GM18861 (cell line): Measurements from ENCODE around the gene ABCA5.

Source experiments
- ATAC-seq: cut with Tn5 transposase; IDR thresholded peaks from one replicate; pipeline ENCODE4 v1.9.1; 2021; ENCODE audit not compliant: unreplicated experiment

Gene ABCA5, protein sequence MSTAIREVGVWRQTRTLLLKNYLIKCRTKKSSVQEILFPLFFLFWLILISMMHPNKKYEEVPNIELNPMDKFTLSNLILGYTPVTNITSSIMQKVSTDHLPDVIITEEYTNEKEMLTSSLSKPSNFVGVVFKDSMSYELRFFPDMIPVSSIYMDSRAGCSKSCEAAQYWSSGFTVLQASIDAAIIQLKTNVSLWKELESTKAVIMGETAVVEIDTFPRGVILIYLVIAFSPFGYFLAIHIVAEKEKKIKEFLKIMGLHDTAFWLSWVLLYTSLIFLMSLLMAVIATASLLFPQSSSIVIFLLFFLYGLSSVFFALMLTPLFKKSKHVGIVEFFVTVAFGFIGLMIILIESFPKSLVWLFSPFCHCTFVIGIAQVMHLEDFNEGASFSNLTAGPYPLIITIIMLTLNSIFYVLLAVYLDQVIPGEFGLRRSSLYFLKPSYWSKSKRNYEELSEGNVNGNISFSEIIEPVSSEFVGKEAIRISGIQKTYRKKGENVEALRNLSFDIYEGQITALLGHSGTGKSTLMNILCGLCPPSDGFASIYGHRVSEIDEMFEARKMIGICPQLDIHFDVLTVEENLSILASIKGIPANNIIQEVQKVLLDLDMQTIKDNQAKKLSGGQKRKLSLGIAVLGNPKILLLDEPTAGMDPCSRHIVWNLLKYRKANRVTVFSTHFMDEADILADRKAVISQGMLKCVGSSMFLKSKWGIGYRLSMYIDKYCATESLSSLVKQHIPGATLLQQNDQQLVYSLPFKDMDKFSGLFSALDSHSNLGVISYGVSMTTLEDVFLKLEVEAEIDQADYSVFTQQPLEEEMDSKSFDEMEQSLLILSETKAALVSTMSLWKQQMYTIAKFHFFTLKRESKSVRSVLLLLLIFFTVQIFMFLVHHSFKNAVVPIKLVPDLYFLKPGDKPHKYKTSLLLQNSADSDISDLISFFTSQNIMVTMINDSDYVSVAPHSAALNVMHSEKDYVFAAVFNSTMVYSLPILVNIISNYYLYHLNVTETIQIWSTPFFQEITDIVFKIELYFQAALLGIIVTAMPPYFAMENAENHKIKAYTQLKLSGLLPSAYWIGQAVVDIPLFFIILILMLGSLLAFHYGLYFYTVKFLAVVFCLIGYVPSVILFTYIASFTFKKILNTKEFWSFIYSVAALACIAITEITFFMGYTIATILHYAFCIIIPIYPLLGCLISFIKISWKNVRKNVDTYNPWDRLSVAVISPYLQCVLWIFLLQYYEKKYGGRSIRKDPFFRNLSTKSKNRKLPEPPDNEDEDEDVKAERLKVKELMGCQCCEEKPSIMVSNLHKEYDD (N-terminal part only)

DNA sequence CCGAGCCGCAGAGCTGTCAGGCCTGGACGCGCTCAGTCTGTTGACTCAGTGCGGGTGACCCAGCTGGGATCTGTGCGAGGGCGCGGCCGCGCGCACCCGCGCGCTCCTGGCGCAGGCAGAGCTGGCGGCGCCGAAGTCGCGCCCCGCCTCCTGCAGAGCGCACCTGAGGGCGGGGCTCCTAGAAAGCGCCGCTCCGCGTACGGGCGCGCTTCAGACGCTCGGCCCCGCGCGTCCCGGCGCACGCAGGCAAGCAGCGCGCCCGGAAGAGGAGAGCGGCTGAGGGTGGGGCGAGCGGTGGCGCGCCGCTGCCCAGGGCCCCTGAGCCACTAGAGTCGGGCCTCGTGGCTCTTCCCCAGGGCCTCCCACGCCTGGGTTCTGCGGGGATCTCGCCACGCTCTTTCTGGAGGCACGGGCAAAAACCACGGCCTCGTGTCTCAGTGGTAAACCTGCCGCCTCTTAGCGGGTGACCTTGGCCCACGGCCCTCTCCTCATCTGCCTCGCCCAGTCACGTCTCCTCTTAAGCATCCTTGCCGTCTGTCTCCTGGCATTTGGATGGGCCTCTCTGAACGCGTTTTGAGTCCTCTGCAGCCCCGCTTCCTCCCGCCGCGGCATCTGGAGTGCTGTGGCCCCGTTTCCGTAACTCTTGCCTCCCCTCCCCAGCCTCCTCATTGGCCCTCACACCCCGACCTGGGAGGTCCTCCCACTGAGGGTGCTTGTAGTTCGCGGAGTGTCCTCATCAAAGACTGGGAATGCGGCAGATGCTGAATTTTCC, at the start of gene ABCA5:
Gene ABCA5, minus strand, starts transcription at position 74 of the 772 bp plus-strand sequence. CDS start 12,718 bp downstream, outside the sequence.
- ATAC-seq = peak; percentile 93

DNA sequence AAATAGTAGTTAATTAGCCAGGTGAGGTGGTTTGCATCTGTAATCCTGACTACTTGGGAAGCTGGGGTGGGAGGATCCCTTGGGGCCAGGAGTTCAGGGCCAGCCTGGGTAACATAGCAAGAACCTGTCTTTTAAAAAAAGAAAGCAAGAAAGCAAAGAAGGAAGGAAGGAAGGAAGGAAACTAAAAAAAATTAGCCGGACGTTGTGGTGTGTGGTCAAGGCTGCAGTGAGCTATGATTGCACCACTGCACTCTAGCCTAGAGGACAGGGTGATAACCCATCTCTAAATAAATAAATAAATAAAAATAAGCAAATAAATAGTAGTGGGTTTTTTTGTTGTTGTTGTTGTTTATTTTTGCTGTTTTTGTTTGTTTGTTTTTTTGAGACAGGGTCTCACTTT, 48.3 kb upstream of the ABCA5 start:
- ATAC-seq = no peak

DNA sequence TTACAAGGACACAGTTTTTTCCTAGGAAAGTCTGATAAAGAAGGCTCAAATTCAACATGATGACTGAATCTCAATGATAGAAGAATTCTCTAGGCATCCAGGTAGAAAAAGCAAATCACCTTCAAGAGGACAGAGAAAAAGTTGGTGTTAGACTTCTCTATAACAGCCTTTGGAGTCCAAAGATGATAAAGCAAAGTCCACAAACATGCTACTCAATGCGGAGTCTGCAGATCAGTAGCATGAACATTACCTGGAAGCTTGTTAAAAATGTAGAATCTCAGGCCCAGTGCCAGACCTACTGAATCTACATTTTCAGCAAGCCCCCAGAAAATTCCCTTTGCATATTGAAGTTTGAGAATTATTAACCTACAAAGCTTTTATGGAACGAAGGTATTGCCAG, 46.1 kb upstream of the ABCA5 start:
- ATAC-seq = no peak

DNA sequence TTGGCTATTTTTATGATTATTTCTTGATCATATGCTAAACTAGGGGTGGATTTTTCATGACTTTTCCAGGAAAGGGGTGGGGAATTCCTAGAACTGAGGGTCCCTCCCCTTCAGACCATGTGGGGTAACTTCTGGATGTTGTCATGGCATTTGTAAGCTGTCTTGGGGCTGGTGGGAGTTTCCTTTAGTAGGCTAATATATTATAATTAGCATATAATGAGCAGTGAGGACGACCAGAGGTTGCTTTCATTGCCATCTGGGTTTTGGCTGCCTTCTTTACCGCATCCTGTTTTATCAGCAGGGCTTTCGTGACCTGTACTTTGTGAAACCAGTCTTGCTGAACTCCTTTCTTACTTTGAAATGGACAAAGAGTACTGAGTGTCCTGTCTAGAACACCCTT, 40.4 kb upstream of the ABCA5 start:
- peak; percentile 76 for ATAC-seq

DNA sequence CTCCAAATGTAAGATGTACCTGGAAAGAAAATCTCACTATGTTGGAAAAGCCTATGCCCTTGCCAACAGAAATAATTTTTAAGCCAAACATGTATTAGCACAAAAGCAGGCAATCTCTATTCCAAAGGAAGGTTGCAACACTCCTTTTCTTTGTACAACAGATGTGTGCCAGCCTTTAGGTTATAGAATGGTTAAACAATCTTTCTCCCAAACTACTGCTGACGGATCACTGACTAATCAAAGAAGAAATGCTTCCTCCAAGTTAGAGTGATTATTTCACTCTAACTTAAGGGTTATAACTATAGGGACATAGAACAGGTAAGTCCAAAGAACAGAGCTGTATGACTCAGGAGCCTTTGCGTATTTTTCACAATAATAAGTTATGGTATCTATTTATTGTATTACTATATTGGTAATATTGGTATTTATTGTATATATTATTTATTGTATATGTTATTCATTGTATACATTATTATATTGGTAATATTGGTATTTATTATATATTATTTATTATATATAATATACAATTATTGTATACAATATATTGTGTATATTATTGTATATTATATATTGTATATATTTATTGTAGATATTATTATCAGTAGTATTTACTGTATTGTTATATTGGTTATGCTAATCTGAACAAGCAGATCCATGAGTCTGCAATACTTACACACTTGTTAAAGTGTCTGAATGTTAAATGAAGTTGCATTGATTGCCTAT, 36.7 kb upstream of the ABCA5 start:
- no peak for ATAC-seq

DNA sequence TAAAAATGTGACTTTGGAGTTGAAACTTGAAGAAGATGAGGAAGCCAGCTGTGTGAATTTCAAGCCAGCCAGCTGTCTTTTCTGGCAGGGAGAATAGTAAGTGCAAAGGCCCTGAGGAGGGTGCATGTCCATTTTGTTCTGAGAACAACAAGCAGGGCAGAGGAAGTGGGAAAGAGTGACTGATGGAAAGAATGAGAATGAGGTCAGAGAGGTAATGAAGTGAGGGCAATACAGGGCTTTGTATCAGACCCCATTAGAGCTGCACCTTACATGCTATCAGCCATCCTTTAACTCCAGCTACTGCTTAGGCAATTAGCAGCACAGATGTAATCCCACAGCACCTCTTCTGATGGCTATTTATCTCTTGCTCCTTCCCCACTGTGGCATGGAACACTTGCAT, 34.2 kb upstream of the ABCA5 start:
- ATAC-seq = no peak

DNA sequence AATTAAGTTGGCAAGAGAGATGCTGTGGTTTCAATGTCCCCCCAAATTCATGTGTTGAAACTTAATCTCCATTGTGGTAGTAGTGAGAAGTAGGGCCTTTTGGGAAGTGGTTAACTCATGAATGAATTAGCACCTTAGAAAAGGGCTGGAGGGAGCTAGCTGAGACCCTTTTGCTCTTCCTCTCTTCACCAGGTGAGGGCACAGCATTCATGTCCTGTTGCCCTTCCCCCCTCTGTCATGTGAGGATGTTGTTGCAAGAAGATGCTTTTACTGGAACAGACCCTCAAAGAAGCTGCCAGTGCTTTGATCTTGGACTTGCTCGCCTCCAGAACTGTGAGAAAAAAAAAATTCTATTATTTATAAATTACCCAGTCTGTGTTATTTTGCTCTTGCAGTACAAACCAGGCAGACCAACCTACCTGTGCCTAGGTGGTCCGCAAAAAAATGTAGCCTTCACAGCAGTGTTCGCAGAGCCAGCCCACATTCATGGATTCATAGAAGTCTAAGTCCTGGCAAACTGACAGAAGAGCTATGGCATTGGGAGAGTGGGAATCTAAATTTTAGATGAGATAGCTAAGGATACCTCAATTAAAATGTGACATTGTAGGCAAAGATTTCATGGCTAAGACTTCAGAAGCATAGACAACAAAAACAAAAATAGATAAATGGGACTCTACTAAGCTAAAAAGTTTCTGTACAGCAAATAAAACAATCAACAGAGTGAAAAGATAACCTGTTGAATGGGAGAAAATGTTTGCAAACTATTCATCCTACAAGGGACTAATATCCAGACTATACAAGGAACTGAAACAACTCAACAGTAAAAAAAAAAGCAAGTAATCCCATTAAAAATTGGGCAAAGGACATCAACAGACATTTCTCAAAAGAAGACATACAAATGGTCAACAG, 32.0 kb upstream of the ABCA5 start:
- ATAC-seq = no peak

DNA sequence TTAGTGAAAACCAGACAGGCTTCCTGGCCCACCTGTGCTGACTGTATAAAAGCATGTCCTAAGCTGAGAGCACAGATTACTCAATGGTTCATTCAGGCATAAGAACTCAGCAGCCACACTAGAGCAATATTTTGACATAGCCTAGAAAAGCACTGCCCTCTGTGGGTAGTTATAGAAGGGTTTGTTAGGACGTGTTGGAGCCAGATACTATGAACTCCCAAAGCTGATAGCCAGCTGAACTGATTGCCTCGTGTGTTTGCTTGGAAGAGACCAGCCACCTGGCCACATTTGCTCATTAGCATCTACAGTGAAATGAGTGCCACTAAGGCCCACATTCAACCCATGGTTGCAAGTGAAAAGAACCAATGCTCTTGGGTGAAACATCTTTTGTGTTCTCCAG, 30.8 kb upstream of the ABCA5 start:
- no peak for ATAC-seq

DNA sequence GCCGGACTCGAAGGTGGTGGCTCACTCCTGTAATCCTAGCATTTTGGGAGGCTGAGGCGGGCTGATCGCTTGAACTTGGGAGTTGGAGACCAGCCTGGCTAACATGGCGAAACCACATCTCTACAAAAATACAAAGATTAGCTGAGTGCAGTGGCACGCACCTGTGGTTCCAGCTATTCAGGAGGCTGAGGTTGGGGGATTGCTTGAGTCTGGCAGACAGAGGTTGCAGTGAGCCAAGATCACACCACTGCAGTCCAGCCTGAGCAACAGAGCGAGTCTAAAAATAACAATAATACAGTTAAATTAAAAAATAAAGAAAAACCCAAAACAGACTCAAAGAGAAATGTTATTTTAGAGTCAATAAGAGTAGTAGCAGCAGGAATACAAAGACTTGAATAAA, 29.7 kb upstream of the ABCA5 start:
- no peak for ATAC-seq

DNA sequence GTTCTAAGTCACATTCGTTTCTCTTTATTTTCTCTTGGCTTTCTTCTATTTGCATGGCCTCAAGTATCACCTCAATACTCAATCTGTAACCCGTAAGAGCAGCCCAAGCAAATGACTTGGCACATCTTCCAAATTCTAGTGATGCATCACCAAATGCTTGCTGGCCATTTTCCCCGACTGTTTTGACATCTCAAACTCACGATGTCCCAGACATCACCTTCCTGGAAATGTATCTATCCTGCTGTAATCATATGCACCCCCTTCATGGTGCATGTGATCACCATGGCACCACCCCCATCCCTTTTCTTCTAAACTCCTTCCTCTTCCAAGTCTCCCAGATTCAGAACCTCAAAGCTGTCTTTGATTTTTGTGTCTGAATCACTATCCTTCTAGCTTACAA, 24.0 kb upstream of the ABCA5 start:
- ATAC-seq = no peak

DNA sequence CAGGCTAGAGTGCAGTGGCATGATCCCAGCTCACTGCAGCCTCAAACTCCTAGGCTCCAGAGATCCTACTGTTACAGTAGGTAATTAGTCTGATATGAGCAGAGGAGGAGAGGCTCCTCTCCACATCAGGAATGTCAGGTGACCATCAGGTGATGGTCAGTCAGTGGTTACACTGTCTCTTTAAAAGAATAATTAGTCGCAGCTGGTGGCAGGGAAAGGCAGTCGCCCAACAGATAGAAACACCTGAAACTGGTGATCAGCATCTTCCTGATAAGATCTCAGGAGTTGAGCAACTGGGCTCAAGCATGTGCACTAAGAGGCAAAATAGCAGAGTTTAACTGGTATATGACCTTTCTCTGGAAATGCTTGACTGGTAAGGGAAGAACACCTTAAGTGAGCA, 21.5 kb upstream of the ABCA5 start:
- ATAC-seq = no peak

DNA sequence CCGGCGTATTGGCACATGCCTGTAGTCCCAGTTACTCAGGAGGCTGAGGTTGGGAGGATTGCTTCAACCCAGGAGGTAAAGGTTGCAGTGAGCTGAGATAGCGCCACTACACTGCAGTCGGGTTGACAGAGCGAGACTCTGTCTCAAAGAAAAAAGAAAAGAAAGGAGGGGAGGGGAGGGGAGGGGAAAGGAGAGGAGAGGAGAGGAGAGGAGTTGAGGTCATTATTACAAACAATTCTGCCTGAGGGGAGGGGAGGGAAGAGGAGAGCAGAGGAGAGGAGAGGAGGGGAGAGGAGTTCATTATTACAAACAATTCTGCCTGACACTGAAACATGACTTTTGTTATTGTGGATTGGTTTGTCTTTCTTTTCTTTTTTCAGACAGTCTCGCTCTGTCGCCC, 19.8 kb upstream of the ABCA5 start:
- ATAC-seq = no peak

DNA sequence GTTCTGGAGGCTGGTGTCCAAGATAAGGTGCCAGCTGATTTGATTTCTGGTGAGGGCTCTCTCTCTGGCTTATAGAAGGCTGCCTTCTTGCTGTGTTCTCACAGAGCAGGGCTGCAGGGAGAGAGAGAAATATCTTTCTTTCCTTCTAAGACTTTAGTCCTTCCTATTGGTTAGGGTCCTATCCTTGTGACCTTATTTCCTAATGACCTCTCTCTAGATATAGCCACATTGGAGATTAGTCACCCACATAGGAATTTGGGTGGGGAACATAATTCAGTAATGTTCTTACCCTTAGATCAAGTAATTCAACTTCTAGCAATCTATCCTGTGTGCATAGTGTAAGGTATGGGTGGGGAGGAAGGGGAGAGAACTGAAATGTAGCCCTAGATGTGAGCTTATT, 18.0 kb upstream of the ABCA5 start:
- ATAC-seq = no peak

DNA sequence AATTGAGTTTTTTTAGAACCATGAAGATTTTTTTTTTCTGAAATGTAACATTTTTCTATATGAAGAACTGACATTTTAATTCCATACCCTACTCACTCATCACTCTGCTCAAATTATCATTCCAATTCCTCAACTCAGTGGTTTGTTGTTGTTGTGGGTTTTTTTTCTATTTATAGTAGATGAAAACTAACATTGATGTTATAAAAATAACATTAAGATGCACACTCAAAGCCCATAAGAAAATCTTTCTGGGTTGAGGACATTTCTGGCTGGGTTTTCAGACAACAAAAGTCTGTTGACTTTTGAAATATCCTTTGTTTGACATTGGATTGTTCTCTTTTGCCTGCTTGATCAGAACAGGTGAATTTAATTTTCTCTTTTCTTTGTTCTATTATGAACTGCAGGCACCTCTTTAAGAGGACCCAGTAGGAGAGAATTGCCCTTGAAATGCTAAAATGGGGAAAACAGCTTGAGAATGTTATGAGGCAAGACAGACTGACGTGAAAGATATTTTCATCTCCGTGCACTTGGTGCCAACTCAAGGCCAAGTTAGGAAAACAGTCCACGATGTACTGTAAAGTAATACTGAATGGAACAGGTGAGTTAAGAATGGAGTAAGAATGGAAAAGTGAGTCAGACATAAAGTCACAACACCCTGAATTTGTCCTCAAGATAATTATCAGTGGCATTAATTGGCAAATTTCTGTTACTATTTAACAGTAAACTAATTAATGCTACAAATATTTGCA, 16.1 kb upstream of the ABCA5 start:
- no peak for ATAC-seq

DNA sequence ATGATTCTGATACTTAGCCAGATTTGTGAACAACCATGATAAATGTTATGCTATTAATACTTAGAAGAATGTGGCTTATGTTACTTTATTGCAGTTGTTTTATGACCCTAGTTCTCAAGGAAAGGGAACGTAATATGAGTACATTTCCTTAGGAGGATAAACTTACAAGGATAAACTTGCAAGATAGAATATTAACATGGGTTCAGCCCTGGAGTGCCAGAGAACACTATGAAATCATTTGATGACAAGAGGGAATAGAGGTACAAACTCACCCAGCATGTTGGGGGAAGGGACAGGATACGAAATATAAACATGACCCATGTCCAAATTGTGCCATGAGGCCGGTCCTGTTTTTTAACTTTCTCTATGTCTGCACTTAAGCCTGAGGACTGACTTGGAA, 13.0 kb upstream of the ABCA5 start:
- no peak for ATAC-seq

DNA sequence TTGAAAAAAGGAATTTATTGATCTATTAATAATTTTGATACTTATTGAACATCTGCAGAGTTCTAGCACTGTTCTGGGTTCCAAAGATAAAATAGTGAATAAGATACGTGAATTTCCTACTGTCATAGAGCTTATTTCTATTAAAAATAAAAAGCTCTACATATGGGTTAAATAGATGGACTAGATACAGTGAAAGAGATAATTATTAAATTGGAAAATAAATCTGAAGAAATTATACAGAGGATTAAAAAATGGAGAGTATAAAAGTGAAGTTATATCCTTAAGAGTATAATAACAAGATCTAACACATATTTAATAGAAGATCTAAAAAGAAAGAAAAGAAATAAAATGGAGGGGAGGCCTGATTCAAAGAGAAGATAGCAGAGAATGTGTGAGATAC, 10.1 kb upstream of the ABCA5 start:
- no peak for ATAC-seq

DNA sequence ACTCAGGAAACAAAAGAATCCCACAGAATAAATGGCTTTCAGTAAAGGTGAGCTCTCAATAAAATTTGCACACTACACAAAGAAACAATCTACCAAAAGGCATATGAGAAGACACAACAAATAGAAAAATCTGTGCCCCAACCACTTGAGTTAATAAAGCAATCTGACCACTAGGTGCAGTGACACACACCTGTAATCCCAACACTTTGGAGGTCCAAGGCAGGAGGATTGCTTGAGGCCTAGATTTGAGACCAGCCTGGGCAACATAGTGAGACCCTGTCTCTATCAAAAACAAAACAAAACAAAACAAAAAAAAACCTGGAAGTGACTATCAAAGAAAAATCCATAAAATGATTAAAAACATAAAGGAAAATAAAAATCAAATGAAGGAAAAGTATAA, 9.6 kb upstream of the ABCA5 start:
- no peak for ATAC-seq

DNA sequence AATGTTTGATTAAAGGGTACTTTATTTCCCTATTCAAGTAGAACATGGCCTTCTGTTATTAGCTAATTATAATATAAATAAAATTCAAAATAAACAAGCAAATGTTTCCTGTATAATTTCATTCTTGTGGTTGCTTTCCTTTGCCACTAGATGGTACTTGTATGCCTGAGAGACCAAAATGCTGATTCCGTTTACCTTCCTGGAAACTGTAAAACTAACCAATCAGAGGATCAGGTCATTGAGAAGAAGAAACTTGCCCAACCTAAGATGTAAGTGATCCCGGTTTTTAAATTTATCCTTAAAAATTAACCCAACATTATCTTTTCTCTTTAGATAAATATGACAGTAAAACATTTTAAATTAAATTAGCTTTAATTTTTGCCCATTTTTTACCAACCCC, 8.1 kb upstream of the ABCA5 start:
- no peak for ATAC-seq
